Fibroblast of villous mesenchyme (primary cell): ENCODE measurements around the gene ANO1. TPM values are rescaled to one million over a fixed set of nuclear protein-coding genes. Genes with fewer than 3 reads are reported as not detected.
A peak's percentile ranks its signal among the peaks of the same experiment; 100 is the strongest.
"Not testable (repeated sequence)": the region's sequence is repeated elsewhere in the genome, so short reads cannot be mapped to it uniquely, and the experiment has no call there.

ENCODE experiments used
- DNase-seq: peaks from one replicate; pipeline ENCODE4 v3.0.0-alpha.2; 2010; ENCODE audit warnings: low read depth
- H3K4me3 ChIP-seq: 2 replicates; pipeline ENCODE4 v1.5.1; 2011; ENCODE audit warnings: low read depth, mild to moderate bottlenecking, low read length
- CTCF ChIP-seq: IDR thresholded peaks from 2 replicates; pipeline ENCODE4 v1.5.1; 2012; ENCODE audit warnings: low read depth, mild to moderate bottlenecking, low read length; ENCODE audit not compliant: insufficient read depth
- total RNA-seq: library from RNA; depleted of rRNA; stranded (reverse); fragments of >200 nt; gene quantifications from 2 replicates; pipeline ENCODE4 v1.2.3, GENCODE V29; 2012

ANO1 gene
- total RNA-seq, 1 donor = not detected

- no peak for TF ChIP-seq CTCF
- peak; percentile 11 for DNase-seq
- no peak overlapping the region for H3K4me3 ChIP-seq
These were observed 134.2 kb downstream of the ANO1 start for GRCh38 chr11:70212227-70212811.

DNA sequence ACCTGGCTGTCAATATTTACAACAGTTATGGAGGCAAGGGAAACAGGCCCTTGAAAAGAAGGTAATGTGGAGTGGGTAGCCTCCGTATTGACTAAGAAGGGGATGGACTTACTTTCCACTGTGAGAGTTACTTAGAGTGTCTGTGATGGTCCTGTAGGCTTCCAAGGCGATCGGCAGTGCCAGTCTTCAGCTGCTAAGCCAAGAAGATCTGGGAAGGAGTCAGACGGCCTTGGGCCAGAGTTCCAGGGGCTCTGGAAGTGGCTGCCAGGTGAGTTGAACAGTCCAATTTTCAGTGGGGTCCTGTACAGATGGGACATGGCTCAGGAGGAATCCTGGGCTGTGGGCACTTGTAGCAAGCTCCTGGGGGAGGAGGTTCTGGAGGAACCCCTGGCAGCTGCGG is 139.3 kb downstream of the ANO1 start:
- H3K4me3 ChIP-seq, DNase-seq: not testable (repeated sequence)

- H3K4me3 ChIP-seq, DNase-seq: not testable (repeated sequence)
These were observed 140.0 kb downstream of the ANO1 start for GRCh38 chr11:70218076-70218475.

DNA sequence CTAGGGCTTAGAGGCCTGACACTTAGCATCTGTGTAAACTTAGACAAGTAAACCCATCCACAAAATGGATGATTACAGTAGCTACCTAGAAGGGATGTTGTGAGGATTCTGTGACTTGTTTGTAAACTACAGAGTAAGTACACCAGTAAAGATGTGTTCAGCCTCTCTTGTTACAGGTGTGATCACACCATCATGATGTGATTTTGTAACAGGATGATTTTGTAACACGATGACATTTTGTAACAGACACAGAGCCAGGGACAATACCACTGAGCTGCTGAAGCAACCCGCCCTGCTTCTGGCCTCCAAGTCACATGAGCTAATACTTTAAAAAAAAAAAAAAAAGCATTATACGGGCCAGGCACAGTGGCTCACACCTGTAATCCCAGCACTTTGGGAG is 142.0 kb downstream of the ANO1 start:
- no peak for TF ChIP-seq CTCF
- no peak overlapping the region for H3K4me3 ChIP-seq
- DNase-seq = no peak

- no peak for TF ChIP-seq CTCF
- DNase-seq = no peak
- H3K4me3 ChIP-seq = no peak overlapping the region
These were observed 142.8 kb downstream of the ANO1 start for GRCh38 chr11:70220920-70221319.

- no peak for TF ChIP-seq CTCF
- DNase-seq = no peak
These were observed 147.6 kb downstream of the ANO1 start for GRCh38 chr11:70225681-70226177.

DNA sequence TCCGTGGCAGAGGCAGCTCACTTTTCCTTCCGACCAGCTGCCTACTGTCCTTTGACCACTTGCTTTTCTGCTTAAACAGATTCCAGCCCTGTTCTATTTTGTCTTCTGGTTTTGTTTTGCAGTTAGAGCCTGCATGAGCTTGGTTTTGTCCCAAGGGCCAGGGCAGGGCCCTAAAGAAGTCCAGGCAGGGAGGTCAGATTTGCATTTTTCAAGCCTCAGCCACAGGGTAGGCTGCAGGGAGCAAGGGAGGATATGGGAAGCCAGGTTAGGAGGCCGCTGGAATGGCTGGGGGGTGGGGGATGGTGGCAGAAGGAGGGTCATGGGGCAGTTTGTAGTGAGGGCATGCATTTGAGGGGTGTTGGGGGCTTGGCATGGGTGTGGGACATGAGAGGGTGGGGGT is 148.1 kb downstream of the ANO1 start:
- H3K4me3 ChIP-seq = no peak overlapping the region
- DNase-seq = no peak
- TF ChIP-seq CTCF = no peak

More at GRCh38 chr11:70225681-70226177, 147.6 kb downstream of the ANO1 start:
- H3K4me3 ChIP-seq = no peak overlapping the region

- peak; percentile 16 for TF ChIP-seq CTCF
- H3K4me3 ChIP-seq = no peak overlapping the region
- no peak for DNase-seq
These were observed 148.8 kb downstream of the ANO1 start for GRCh38 chr11:70226967-70227366.
